Measurements from ENCODE around the gene DELE1.
"Not testable (repeated sequence)": the region's sequence is repeated elsewhere in the genome, so short reads cannot be mapped to it uniquely, and the experiment has no call there.

DELE1 gene

DNA sequence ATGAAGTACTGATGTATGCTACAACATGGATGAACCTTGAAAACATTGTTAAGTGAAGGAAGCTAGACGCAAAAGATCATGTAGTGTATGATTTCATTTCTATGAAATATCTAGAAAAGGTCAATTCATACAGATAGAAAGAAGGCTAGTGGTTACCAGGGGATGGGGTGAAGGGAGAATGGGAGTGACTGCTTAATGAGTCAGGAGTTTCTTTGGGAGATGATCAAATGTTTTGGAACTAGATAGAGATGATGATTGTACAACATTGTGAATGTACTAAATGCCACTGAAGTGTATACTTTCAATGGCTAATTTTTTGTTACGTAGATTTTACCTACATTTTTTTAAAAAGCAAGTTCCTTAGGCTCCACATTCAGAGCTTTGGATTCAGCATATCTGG is 14.9 kb upstream of the DELE1 start:
- Mint-ChIP-seq H3K4me1 (ENCODE audit: low read depth) (peaks cover 8% of the 10 kb centered on the region), H3K4me3 (no peak overlapping the region), H3K27me3 (peaks cover 18% of the 10 kb centered on the region), H3K9me3 (no peaks in the 10 kb centered on the region), H3K27ac (no peak overlapping the region), H3K36me3 (ENCODE audit: low read depth) (no peaks in the 10 kb centered on the region)
- DNase-seq: no peak

- Mint-ChIP-seq H3K9me3 (no peaks in the 10 kb centered on the region), H3K36me3 (ENCODE audit: low read depth) (no peaks in the 10 kb centered on the region), H3K27me3 (peaks cover 20% of the 10 kb centered on the region), H3K27ac (no peak overlapping the region), H3K4me1 (ENCODE audit: low read depth) (peaks cover 10% of the 10 kb centered on the region), H3K4me3 (no peak overlapping the region)
- no peak for DNase-seq
Observed at GRCh38 chr5:141909212-141909611, 14.5 kb upstream of the DELE1 start.

DNA sequence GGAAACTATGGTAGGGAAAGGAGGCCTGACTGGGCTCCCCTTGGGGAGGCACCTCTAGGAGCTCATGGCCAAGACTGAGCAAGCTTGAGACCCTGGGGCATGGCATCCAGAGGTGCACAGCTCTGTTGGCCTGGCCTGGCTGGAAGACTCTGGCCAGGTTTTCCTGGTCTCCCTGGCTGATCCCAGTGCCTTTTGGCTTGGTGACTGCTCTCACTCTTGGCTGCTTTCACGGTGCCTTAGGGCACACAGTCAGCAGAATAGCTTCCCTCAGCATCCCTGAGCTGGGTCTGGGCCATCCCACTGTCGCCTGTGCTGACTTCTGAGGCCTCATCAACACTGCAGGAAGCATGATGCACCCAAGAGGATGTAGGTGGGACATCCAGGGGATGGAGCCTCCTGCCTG is 13.4 kb upstream of the DELE1 start:
- Mint-ChIP-seq H3K27me3 (peaks cover 30% of the 10 kb centered on the region), H3K4me3 (no peak overlapping the region), H3K27ac (no peak overlapping the region), H3K36me3 (ENCODE audit: low read depth) (no peaks in the 10 kb centered on the region), H3K4me1 (ENCODE audit: low read depth) (peaks cover 14% of the 10 kb centered on the region), H3K9me3 (no peaks in the 10 kb centered on the region)
- no peak for DNase-seq

- DNase-seq: no peak
- peaks cover 13% of the 10 kb centered on the region for H3K4me1 Mint-ChIP-seq (ENCODE audit: low read depth)
- no peak overlapping the region for H3K27ac Mint-ChIP-seq
- no peak overlapping the region for H3K4me3 Mint-ChIP-seq
- H3K9me3 Mint-ChIP-seq: no peaks in the 10 kb centered on the region
- no peaks in the 10 kb centered on the region for H3K36me3 Mint-ChIP-seq (ENCODE audit: low read depth)
- peaks cover 45% of the 10 kb centered on the region for H3K27me3 Mint-ChIP-seq
Observed at GRCh38 chr5:141913560-141914198, 10.0 kb upstream of the DELE1 start.

DNA sequence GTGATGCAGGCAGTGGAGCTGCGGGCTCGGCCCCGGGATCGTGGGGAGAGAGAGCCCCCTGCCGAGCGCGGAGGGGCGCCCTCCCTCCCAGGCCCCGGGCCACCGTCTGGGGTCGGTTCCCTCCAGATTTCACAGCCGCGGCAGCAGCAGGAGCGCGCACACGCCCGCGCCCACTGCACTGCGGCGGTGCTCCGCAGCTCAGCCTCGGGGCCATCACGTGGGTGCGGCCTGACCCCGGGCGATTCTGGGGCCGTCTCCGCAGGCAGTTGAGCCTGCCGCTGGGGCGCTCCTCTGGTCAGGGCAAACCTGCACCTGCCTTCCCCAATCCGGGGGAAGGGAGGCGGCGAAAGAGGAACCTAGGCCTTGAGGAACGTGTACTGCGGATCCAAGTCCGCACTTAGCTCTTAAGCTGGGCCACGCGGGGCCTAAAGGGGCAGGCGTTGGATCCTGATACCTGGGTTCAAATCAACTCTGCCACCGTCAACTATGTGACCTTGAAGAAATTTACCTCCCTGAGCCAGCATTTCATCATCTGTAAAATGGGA is 9.4 kb upstream of the DELE1 start:
- H3K27me3 Mint-ChIP-seq: peaks cover 45% of the 10 kb centered on the region
- H3K4me1 Mint-ChIP-seq (ENCODE audit: low read depth): peaks cover 12% of the 10 kb centered on the region
- H3K9me3 Mint-ChIP-seq: no peaks in the 10 kb centered on the region
- no peak overlapping the region for H3K27ac Mint-ChIP-seq
- peak; percentile 49 for DNase-seq
- H3K36me3 Mint-ChIP-seq (ENCODE audit: low read depth): no peaks in the 10 kb centered on the region
- peak overlapping the region; percentile 13 for H3K4me3 Mint-ChIP-seq

DNA sequence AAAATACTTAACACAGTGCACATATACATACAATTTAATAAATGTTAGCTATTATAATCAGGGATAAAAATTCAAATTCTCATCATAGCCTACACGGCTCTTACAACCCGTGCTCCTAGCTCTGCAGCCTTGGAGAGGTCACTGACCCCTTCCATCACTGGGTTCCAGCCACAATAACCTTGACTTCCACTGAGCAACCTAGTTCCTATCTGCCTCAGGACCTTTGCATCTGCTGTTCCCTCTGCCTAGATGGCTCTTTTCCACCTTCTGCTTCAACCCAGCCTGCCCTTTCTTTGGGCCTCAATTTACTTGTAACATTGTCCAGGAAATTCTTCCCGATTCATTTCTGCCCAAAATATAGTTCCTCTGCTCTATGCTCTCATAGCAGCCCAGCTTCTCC is 8.9 kb upstream of the DELE1 start:
- Mint-ChIP-seq H3K27ac (no peak overlapping the region), H3K9me3 (no peaks in the 10 kb centered on the region), H3K4me3 (peak overlapping the region; percentile 13), H3K36me3 (ENCODE audit: low read depth) (no peaks in the 10 kb centered on the region), H3K4me1 (ENCODE audit: low read depth) (peaks cover 12% of the 10 kb centered on the region), H3K27me3 (peaks cover 45% of the 10 kb centered on the region)
- no peak for DNase-seq

DNA sequence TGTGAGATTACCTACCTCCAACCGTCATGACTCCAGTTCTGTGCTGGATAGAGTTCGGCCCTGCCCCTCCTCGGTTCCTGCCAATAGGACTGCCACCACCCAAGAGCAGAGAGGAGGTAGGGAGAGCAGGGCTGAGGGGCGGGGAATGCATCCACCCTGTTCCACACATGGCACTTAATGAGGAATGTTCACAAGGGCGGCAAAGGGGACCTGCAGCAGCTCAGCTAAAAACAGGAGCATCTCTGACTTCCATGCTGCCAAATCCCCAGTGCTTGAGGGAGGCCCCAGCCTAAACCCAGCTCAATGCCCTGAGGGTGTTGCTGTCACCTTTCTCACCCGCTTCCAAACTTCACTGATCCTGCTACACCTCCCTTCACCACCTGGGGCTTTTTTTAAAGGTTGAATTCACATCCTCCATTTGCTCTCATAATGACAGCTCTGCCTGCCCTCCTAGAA is 7.8 kb upstream of the DELE1 start:
- H3K27ac Mint-ChIP-seq: no peak overlapping the region

GRCh38 chr5:141916522-141916921 is 7.1 kb upstream of the DELE1 start:
- peaks cover 45% of the 10 kb centered on the region for H3K27me3 Mint-ChIP-seq
- H3K4me3 Mint-ChIP-seq: no peak overlapping the region
- peaks cover 12% of the 10 kb centered on the region for H3K4me1 Mint-ChIP-seq (ENCODE audit: low read depth)
- no peaks in the 10 kb centered on the region for H3K9me3 Mint-ChIP-seq
- H3K27ac Mint-ChIP-seq: no peak overlapping the region
- no peaks in the 10 kb centered on the region for H3K36me3 Mint-ChIP-seq (ENCODE audit: low read depth)
- DNase-seq: no peak

More for the DNA sequence above, 7.8 kb upstream of the DELE1 start:
- no peak for DNase-seq
- Mint-ChIP-seq H3K27me3 (peaks cover 45% of the 10 kb centered on the region), H3K4me1 (ENCODE audit: low read depth) (peaks cover 12% of the 10 kb centered on the region), H3K4me3 (no peak overlapping the region), H3K36me3 (ENCODE audit: low read depth) (no peaks in the 10 kb centered on the region), H3K9me3 (no peaks in the 10 kb centered on the region)

- H3K4me3 Mint-ChIP-seq: no peak overlapping the region
Observed at GRCh38 chr5:141917760-141918159, 5.9 kb upstream of the DELE1 start.

DNA sequence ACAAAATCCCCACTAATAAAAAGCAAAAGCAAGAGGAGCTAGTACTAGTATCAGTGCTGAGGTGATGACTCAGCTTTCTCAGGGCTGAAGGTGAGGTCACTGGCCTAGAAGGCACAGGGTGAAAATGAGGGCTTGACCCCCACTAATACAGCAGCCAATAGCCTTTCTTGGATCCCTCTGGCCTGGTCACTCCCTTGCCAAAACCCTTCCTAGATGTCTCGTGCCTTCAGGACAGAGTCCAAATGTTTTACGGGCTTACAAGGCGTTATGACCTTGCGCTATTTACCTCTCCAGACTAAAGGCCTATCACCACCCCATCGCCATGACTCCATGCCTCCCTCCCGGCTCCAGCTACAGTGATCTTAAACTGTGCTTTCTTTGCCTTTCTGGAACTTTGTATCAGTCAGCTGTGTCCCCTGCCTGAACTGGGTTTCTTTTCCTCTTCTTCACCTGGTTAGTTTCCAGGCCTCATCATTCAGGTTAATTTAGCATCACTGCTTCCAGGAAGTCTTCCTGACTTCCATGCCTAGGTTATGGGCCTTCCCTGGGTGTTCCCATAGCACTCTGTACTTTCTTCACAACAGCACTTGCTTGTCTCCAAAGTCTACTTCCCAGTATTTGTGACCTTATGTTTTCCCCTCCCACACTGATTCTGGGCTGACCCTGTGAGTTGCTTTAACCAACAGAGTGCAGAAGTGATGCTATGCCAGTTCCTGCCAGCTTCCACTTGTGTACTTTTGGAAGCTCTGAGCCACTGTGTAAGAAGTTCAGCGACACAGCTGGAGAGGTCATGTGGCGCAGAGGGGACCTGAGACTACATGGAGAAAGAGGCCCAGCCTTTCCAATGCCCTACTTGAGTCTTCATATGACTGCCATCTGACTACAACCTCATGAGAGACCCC is 4.2 kb upstream of the DELE1 start:
- Mint-ChIP-seq H3K4me1 (ENCODE audit: low read depth) (peaks cover 12% of the 10 kb centered on the region), H3K27ac (no peak overlapping the region)

More at GRCh38 chr5:141917760-141918159, 5.9 kb upstream of the DELE1 start:
- Mint-ChIP-seq H3K4me1 (ENCODE audit: low read depth) (peaks cover 13% of the 10 kb centered on the region), H3K9me3 (no peaks in the 10 kb centered on the region), H3K27ac (no peak overlapping the region), H3K36me3 (ENCODE audit: low read depth) (no peaks in the 10 kb centered on the region), H3K27me3 (peaks cover 40% of the 10 kb centered on the region)
- DNase-seq: no peak

DNA sequence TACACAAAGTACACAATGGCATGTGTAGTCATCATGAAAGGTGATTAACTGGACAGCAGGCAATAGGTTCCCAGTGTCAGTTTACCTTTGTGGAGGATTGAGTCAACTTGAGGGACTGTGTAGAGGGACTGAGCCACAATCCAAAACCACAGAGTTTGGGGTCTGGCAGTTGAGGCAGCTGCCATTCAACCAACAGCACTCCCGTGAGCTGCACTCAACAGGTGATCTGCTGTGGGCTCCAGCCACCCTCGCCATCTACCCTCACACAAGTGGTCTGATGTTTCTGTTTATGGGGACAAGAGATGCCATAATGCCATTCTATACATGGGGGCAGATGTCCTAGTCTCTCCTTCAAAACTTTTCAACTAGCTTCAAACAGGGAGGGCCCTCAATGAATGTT is 2.9 kb upstream of the DELE1 start:
- Mint-ChIP-seq H3K9me3 (no peaks in the 10 kb centered on the region), H3K36me3 (ENCODE audit: low read depth) (peaks cover 23% of the 10 kb centered on the region), H3K4me1 (ENCODE audit: low read depth) (peaks cover 14% of the 10 kb centered on the region), H3K4me3 (no peak overlapping the region), H3K27ac (no peak overlapping the region), H3K27me3 (peaks cover 13% of the 10 kb centered on the region)
- no peak for DNase-seq

More for the DNA sequence above, 4.2 kb upstream of the DELE1 start:
- no peak for DNase-seq
- Mint-ChIP-seq H3K27me3 (peaks cover 26% of the 10 kb centered on the region), H3K9me3 (no peaks in the 10 kb centered on the region), H3K36me3 (ENCODE audit: low read depth) (peaks cover 16% of the 10 kb centered on the region), H3K4me3 (no peak overlapping the region)

DNA sequence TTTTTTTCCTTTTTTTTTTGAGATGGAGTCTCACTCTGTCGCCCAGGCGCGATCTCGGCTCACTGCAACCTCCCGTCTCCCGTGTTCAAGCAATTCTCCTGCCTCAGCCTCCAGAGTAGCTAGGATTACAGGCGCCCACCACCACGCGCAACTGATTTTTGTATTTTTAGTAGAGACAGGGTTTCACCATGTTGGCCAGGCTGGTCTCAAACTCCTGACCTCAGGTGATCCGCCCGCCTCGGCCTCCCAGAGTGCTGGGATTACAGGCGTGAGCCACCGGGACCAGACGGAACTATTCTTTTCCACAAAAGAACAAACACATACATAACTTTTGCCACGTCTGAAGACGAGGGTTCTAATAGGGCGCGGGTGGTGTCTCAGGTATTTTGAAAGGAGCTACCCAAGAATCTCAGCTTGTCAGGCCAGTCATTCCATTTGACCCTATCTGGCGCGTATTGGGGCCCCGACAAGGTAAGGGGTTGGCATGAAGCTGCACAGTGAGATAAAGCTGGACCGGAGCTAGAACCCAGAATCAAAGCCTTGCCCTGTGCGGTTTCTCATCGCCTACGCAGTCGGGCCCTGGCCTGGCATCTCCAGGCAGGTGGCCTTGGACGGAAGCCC is 734 bp upstream of the DELE1 start:
- not testable (repeated sequence) for H3K9me3 Mint-ChIP-seq, H3K27me3 Mint-ChIP-seq, DNase-seq
- H3K27ac Mint-ChIP-seq: peak overlapping the region; percentile 98
- H3K36me3 Mint-ChIP-seq (ENCODE audit: low read depth): peaks cover 45% of the 10 kb centered on the region
- H3K4me3 Mint-ChIP-seq: peak overlapping the region; percentile 84
- H3K4me1 Mint-ChIP-seq (ENCODE audit: low read depth): peaks cover 23% of the 10 kb centered on the region

DNA sequence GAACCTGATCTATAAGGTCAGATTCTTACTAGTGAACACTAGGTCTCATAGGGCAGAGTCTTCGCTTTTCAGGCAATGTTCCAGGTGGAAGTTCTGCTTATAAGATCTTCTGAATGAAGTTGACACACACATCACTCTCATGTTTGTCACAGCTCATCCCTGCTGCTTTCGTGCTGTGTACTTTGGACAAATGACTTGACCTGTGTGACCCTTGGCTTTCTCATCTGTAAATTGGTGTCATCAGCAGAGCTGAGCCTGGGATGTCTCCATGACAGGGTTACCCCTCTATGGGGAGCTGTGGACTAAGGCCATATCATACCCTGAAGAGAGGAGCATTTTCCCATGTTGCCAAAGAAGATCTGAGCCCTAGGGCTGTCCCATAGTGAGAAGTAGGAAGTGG is 2.8 kb downstream of the DELE1 start:
- Mint-ChIP-seq H3K4me1 (ENCODE audit: low read depth) (peaks cover 23% of the 10 kb centered on the region), H3K36me3 (ENCODE audit: low read depth) (peaks cover 80% of the 10 kb centered on the region), H3K27me3 (no peaks in the 10 kb centered on the region), H3K9me3 (no peaks in the 10 kb centered on the region), H3K27ac (no peak overlapping the region), H3K4me3 (no peak overlapping the region)
- no peak for DNase-seq

DNA sequence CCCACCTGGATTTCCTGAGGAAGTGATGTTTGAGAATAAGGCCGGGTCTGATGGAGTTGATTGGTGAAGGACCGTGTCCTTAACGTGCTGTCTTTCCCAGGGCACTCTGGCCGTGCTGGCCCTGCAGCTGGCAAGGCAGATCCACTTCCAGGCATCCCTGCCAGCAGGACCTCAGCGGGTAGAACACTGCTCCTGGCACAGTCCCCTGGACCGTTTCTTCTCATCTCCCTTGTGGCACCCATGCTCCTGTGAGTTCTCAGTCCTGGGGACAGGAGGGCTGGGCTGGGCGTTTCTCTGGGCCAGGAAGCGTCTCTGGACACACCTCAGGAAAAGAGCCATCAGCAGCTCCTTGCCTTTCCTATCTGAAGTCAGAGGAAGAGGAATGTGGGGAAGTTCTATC is 4.4 kb downstream of the DELE1 start:
- no peak for DNase-seq
- H3K4me1 Mint-ChIP-seq (ENCODE audit: low read depth): peaks cover 19% of the 10 kb centered on the region
- H3K9me3 Mint-ChIP-seq: no peaks in the 10 kb centered on the region
- no peak overlapping the region for H3K4me3 Mint-ChIP-seq
- peaks cover 91% of the 10 kb centered on the region for H3K36me3 Mint-ChIP-seq (ENCODE audit: low read depth)
- H3K27me3 Mint-ChIP-seq: no peaks in the 10 kb centered on the region
- H3K27ac Mint-ChIP-seq: no peak overlapping the region
